Measurements from ENCODE around the gene DUSP11. TPM values are rescaled to one million over a fixed set of nuclear protein-coding genes. Genes with fewer than 3 reads are reported as not detected.
"Not testable (repeated sequence)": the region's sequence is repeated elsewhere in the genome, so short reads cannot be mapped to it uniquely, and the experiment has no call there.

The DUSP11 gene
- total and polyA plus RNA-seq, 4 donors, result 18.9 to 29.9 (median 23.3) TPM

- Histone ChIP-seq H3K4me1 (ENCODE audit: control insufficient read depth, insufficient read depth, low read length) (no peaks in the 10 kb centered on the region), H3K4me3 (ENCODE audit: low read depth, low read length) (no peak overlapping the region), H3K9me3 (ENCODE audit: control insufficient read depth, insufficient read depth, low read length) (no peaks in the 10 kb centered on the region), H3K27ac (ENCODE audit: low read depth, low read length) (no peak overlapping the region), H3K36me3 (ENCODE audit: control insufficient read depth, insufficient read depth, low read length) (peaks cover 23% of the 10 kb centered on the region), H3K27me3 (ENCODE audit: control insufficient read depth, insufficient read depth, low read length) (no peaks in the 10 kb centered on the region)
- WGBS (ENCODE audit: insufficient coverage), result 29% methylated on average over 1 of the region's 3 CpGs
- DNase-seq (ENCODE audit: low read depth in 4 of 6, low spot score in 6 of 6), result peak in 2 of 6 donors; percentile 10 to 38
These were observed 20.6 kb downstream of the DUSP11 start for GRCh38 chr2:73759285-73759764.

- not testable (repeated sequence) for H3K4me1 ChIP-seq (ENCODE audit: control insufficient read depth, insufficient read depth, low read length); H3K4me3 ChIP-seq (ENCODE audit: low read depth, low read length); H3K27ac ChIP-seq (ENCODE audit: low read depth, low read length); H3K27me3 ChIP-seq (ENCODE audit: control insufficient read depth, insufficient read depth, low read length); H3K9me3 ChIP-seq (ENCODE audit: control insufficient read depth, insufficient read depth, low read length); DNase-seq (ENCODE audit: low read depth in 4 of 6, low spot score in 6 of 6)
- H3K36me3 ChIP-seq (ENCODE audit: control insufficient read depth, insufficient read depth, low read length), result peaks cover 15% of the 10 kb centered on the region
- 97% methylated on average over 7 of the region's 7 CpGs for WGBS (ENCODE audit: insufficient coverage)
These were observed 25.6 kb downstream of the DUSP11 start for GRCh38 chr2:73754332-73754731.

GRCh38 chr2:73749314-73749713 lies 30.6 kb downstream of the DUSP11 start:
- no CpG with 5 or more reads among the region's 2 CpGs for WGBS (ENCODE audit: insufficient coverage)

GRCh38 chr2:73746877-73747208 lies 33.1 kb downstream of the DUSP11 start:
- Histone ChIP-seq H3K4me1 (ENCODE audit: control insufficient read depth, insufficient read depth, low read length) (no peaks in the 10 kb centered on the region), H3K27me3 (ENCODE audit: control insufficient read depth, insufficient read depth, low read length) (no peaks in the 10 kb centered on the region), H3K9me3 (ENCODE audit: control insufficient read depth, insufficient read depth, low read length) (no peaks in the 10 kb centered on the region), H3K27ac (ENCODE audit: low read depth, low read length) (no peak overlapping the region), H3K4me3 (ENCODE audit: low read depth, low read length) (no peak overlapping the region), H3K36me3 (ENCODE audit: control insufficient read depth, insufficient read depth, low read length) (peaks cover 6% of the 10 kb centered on the region)
- WGBS (ENCODE audit: insufficient coverage), result 100% methylated on average over 1 of the region's 3 CpGs
- DNase-seq (ENCODE audit: low read depth in 4 of 6, low spot score in 6 of 6), result no peak

More at GRCh38 chr2:73749314-73749713, 30.6 kb downstream of the DUSP11 start:
- no peaks in the 10 kb centered on the region for H3K9me3 ChIP-seq (ENCODE audit: control insufficient read depth, insufficient read depth, low read length)
- H3K27ac ChIP-seq (ENCODE audit: low read depth, low read length), result no peak overlapping the region
- H3K4me3 ChIP-seq (ENCODE audit: low read depth, low read length), result no peak overlapping the region
- DNase-seq (ENCODE audit: low read depth in 4 of 6, low spot score in 6 of 6), result no peak
- H3K4me1 ChIP-seq (ENCODE audit: control insufficient read depth, insufficient read depth, low read length), result no peaks in the 10 kb centered on the region
- H3K36me3 ChIP-seq (ENCODE audit: control insufficient read depth, insufficient read depth, low read length), result peaks cover 8% of the 10 kb centered on the region
- H3K27me3 ChIP-seq (ENCODE audit: control insufficient read depth, insufficient read depth, low read length), result no peaks in the 10 kb centered on the region

GRCh38 chr2:73746015-73746876 lies 33.7 kb downstream of the DUSP11 start:
- Histone ChIP-seq H3K27me3 (ENCODE audit: control insufficient read depth, insufficient read depth, low read length) (no peaks in the 10 kb centered on the region), H3K4me1 (ENCODE audit: control insufficient read depth, insufficient read depth, low read length) (no peaks in the 10 kb centered on the region), H3K4me3 (ENCODE audit: low read depth, low read length) (no peak overlapping the region), H3K27ac (ENCODE audit: low read depth, low read length) (no peak overlapping the region), H3K9me3 (ENCODE audit: control insufficient read depth, insufficient read depth, low read length) (no peaks in the 10 kb centered on the region), H3K36me3 (ENCODE audit: control insufficient read depth, insufficient read depth, low read length) (peaks cover 4% of the 10 kb centered on the region)
- 97% methylated on average over 10 of the region's 11 CpGs for WGBS (ENCODE audit: insufficient coverage)
- DNase-seq (ENCODE audit: low read depth in 4 of 6, low spot score in 6 of 6), result no peak

- peaks cover 6% of the 10 kb centered on the region for H3K4me1 ChIP-seq (ENCODE audit: control insufficient read depth, insufficient read depth, low read length)
- H3K27ac ChIP-seq (ENCODE audit: low read depth, low read length), result no peak overlapping the region
- 100% methylated on average over 1 of the region's 2 CpGs for whole genome bisulfite sequencing (ENCODE audit: insufficient coverage)
- peaks cover 2% of the 10 kb centered on the region for H3K9me3 ChIP-seq (ENCODE audit: control insufficient read depth, insufficient read depth, low read length)
- no peak overlapping the region for H3K4me3 ChIP-seq (ENCODE audit: low read depth, low read length)
- no peak for DNase-seq (ENCODE audit: low read depth in 4 of 6, low spot score in 6 of 6)
- H3K27me3 ChIP-seq (ENCODE audit: control insufficient read depth, insufficient read depth, low read length), result no peaks in the 10 kb centered on the region
- H3K36me3 ChIP-seq (ENCODE audit: control insufficient read depth, insufficient read depth, low read length), result no peaks in the 10 kb centered on the region
These were observed 39.1 kb downstream of the DUSP11 start for GRCh38 chr2:73740767-73741166.

GRCh38 chr2:73739101-73739500 lies 40.8 kb downstream of the DUSP11 start:
- no peak for DNase-seq (ENCODE audit: low read depth in 4 of 6, low spot score in 6 of 6)
- Histone ChIP-seq H3K4me3 (ENCODE audit: low read depth, low read length) (no peak overlapping the region), H3K27me3 (ENCODE audit: control insufficient read depth, insufficient read depth, low read length) (no peaks in the 10 kb centered on the region), H3K27ac (ENCODE audit: low read depth, low read length) (no peak overlapping the region), H3K9me3 (ENCODE audit: control insufficient read depth, insufficient read depth, low read length) (peaks cover 2% of the 10 kb centered on the region), H3K36me3 (ENCODE audit: control insufficient read depth, insufficient read depth, low read length) (peaks cover 2% of the 10 kb centered on the region), H3K4me1 (ENCODE audit: control insufficient read depth, insufficient read depth, low read length) (peaks cover 6% of the 10 kb centered on the region)
- WGBS (ENCODE audit: insufficient coverage), result 93% methylated on average over 2 of the region's 3 CpGs

GRCh38 chr2:73736855-73737779 lies 42.8 kb downstream of the DUSP11 start, which contains the start of gene TPRKB:
Gene TPRKB (minus strand): TSS chr2:73737345. CDS start chr2:73734569, 2,776 bp downstream.
- peak within 1 kb of the TSS; percentile 78 for H3K27ac ChIP-seq (ENCODE audit: low read depth, low read length)
- WGBS (ENCODE audit: insufficient coverage), result 1% methylated on average over 42 of the region's 49 CpGs

GRCh38 chr2:73736378-73736777 lies 43.5 kb downstream of the DUSP11 start:
- Histone ChIP-seq H3K4me1 (ENCODE audit: control insufficient read depth, insufficient read depth, low read length) (peaks cover 6% of the 10 kb centered on the region), H3K27ac (ENCODE audit: low read depth, low read length) (peak overlapping the region; percentile 78)

More at GRCh38 chr2:73736855-73737779, 42.8 kb downstream of the DUSP11 start, which contains the start of gene TPRKB:
- Histone ChIP-seq H3K36me3 (ENCODE audit: control insufficient read depth, insufficient read depth, low read length) (peaks cover 13% of the 10 kb centered on the region), H3K27me3 (ENCODE audit: control insufficient read depth, insufficient read depth, low read length) (no peaks in the 10 kb centered on the region), H3K4me3 (ENCODE audit: low read depth, low read length) (peak within 1 kb of the TSS; percentile 68), H3K4me1 (ENCODE audit: control insufficient read depth, insufficient read depth, low read length) (peaks cover 6% of the 10 kb centered on the region), H3K9me3 (ENCODE audit: control insufficient read depth, insufficient read depth, low read length) (peaks cover 2% of the 10 kb centered on the region)
- peak; percentile 90 to 100 (median 97) for DNase-seq (ENCODE audit: low read depth in 4 of 6, low spot score in 6 of 6)

More at GRCh38 chr2:73736378-73736777, 43.5 kb downstream of the DUSP11 start:
- Histone ChIP-seq H3K4me3 (ENCODE audit: low read depth, low read length) (peak overlapping the region; percentile 68), H3K9me3 (ENCODE audit: control insufficient read depth, insufficient read depth, low read length) (peaks cover 2% of the 10 kb centered on the region), H3K27me3 (ENCODE audit: control insufficient read depth, insufficient read depth, low read length) (no peaks in the 10 kb centered on the region), H3K36me3 (ENCODE audit: control insufficient read depth, insufficient read depth, low read length) (peaks cover 13% of the 10 kb centered on the region)
- no peak for DNase-seq (ENCODE audit: low read depth in 4 of 6, low spot score in 6 of 6)
- 20% methylated on average over 7 of the region's 8 CpGs for WGBS (ENCODE audit: insufficient coverage)
